GM18520 (cell line): Measurements from ENCODE around the gene BICRA.
"Not testable (repeated sequence)": the region's sequence is repeated elsewhere in the genome, so short reads cannot be mapped to it uniquely, and the experiment has no call there.

Source experiments
- ATAC-seq: cut with Tn5 transposase; IDR thresholded peaks from one replicate; pipeline ENCODE4 v1.9.1; 2021; ENCODE audit not compliant: unreplicated experiment

The BICRA gene

DNA sequence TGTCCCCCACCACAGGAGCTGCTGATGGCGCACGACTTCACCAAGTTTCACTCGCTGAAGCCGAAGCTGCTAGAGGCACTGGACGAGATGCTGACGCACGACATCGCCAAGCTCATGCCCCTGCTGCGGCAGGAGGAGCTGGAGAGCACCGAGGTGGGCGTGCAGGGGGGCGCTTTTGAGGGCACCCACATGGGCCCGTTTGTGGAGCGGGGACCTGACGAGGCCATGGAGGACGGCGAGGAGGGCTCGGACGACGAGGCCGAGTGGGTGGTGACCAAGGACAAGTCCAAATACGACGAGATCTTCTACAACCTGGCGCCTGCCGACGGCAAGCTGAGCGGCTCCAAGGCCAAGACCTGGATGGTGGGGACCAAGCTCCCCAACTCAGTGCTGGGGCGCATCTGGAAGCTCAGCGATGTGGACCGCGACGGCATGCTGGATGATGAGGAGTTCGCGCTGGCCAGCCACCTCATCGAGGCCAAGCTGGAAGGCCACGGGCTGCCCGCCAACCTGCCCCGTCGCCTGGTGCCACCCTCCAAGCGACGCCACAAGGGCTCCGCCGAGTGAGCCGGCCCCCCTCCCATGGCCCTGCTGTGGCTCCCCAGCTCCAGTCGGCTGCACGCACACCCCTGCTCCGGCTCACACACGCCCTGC is 132.1 kb downstream of the BICRA start:
- ATAC-seq = no peak

DNA sequence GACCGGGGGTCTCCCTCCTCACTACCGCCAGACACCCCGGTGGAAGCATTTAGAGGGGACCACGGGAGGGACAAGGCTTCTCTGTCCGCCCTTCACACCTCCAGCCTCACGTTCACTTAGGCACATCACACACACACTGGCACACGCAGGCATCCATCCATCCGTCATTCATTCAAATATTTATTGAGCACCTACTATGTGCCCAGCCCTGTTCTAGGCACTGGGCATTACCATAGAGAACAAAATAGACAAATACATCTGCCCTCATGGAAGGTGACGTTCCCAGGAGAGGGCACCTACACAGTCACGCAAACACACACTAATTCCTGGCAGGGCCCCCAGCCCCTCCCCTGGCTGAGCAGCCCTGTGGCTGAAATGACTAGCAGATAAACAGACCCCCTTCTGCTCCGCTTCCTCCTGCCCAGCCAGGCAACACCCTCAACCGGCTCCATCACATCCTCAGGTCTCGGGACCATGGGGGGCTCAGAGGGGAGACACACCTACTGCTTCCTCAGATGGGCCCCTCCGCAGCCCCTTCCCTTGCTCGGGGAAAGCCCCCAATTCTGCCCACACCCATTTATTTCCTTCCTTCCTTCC is 132.7 kb downstream of the BICRA start:
- ATAC-seq = no peak

DNA sequence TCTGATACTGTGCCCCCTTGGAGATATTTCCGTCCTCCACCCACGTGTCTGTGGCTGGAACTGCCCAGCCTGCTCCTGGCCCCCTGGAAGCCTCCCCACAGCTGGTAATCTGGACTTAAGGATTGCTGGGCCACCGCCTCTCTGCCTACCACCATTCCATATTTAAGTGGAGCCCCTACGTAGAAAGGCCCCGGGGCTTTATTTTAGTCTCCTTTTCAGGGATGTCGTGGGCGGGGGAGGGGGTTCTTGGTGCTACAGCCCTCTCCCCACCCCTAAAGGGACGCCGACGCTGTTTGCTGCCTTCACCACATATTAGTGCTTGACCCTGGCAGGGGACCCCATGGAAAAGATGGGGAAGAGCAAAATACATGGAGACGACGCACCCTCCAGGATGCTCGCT is 133.7 kb downstream of the BICRA start:
- ATAC-seq = no peak

DNA sequence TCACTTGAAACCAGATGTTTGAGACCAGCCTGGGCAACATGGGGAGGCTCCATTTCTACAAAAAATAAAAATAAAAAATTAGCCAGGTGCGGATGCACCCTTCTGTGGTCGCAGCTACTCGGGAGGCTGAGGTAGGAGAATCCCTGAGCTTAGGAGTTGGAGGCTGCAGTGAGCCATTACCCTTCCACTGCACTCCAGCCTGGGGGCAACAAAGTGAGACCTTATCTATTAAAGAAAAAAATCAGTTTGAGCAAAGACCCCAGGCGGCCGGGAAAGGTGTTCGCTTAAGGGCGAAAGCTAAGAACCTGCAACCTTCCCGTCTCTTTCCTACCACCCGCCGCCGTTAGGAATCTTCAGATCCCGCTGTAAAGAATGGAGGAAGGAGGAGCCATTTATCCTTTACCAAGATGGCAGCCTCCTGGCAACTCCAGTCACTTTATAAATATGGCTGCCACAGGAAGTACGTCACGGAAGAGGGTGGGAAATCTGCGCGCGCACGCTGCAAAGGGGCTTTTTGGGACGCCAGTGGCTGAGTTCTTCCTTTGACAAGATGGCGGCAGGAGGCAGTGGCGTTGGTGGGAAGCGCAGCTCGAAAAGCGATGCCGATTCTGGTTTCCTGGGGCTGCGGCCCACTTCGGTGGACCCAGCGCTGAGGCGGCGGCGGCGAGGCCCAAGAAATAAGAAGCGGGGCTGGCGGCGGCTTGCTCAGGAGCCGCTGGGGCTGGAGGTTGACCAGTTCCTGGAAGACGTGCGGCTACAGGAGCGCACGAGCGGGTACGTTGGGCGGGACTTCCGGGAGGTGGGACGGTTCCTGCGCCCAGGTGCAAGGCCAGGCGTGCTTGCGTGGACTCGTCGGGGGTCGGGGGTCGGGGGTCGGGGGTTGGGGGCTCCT is 136.3 kb downstream of the BICRA start, which contains the start of gene NOP53:
Gene NOP53, plus strand, starts transcription at position 537 of the 892 bp plus-strand sequence. Its CDS starts 14 bp downstream, at position 551.
- ATAC-seq = peak; percentile 66

DNA sequence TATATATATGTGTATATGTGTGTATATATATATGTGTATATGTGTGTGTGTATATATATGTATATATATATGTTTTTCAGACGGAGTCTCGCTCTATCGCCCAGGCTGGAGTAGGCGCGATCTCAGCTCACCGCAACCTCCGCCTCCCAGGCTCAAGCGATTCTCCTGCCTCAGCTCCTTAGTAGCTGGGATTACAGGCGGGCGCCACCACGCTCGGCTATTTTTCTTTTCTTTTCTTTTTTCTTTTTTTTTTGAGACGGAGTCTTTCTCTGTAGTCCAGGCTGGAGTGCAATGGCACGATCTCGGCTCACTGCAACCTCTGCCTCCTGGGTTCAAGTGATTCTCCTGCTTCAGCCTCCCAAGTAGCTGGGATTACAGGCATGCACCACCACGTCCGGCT is 137.2 kb downstream of the BICRA start:
- ATAC-seq = not testable (repeated sequence)

DNA sequence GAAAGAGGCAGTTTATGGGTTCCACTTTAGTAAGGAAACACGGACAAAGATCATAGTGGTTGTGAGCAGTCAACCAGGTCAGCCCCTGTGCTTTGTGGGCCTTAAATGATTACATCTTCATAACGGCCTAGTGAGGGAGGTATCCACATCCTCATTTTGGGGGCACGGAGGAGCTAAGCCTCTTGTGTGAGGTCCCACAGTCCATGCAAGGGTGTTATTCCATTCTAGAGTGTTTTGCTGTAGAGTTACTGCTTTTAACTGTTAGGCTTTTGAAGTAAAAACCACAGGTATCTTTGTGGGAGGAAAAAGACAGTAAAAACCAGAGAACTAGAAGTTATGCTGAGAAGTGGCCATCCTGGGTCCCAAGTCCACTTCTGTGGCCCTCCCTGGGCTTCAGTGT is 140.4 kb downstream of the BICRA start:
- ATAC-seq = no peak

DNA sequence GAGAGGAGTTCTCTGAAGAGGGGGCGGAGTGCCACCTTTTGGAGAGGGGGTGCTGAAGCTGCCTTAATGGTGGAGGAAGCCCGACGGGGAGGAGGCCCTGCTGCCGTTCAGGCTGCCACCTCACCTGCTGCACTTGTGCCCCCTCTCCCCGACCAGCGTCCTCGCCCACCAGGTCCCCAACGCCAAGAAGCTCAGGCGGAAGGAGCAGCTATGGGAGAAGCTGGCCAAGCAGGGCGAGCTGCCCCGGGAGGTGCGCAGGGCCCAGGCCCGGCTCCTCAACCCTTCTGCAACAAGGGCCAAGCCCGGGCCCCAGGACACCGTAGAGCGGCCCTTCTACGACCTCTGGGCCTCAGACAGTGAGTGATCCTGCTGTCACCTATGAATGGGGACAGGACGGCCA is 141.8 kb downstream of the BICRA start:
- no peak for ATAC-seq

DNA sequence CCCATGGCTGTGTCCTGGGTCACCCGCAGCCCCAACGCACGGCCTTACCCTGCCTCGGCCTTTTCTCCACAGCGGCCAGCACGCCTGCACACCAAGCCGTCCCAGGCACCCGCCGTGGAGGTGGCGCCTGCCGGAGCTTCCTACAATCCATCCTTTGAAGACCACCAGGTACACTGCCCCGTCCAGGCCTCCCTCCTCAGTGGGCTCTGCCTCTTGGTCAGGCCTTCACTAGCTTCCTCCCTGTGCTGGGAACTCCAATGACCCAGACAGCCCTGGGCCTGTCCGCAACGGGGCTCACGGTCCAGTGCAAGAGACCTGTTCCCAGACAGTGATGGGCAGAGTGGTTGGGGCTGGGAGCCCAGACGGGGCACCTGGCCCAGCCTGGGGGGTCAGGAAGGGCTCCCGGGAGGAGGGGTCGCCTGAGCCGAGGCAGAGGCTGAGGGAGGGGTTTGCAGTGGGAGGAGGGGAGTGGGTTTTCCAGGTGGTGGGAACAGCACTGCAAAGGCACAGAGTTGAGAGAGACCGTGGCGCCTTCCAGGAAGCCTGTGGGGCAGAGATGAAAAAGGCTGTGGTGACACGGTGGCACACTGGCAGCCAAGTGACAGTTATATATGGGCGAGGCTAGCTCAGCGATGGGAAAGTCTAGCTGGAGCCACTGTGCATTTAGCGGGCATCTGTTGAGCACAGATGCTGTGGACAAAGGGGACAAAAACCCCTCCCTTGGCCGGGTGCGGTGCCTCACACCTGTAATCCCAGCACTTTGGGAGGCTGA is 143.7 kb downstream of the BICRA start:
- no peak for ATAC-seq
